ENCODE measurements around the gene AP3S2.

GRCh38 chr15:89802986-89803824 lies 90.6 kb downstream of the AP3S2 start:
- TF ChIP-seq, protein P1, sequence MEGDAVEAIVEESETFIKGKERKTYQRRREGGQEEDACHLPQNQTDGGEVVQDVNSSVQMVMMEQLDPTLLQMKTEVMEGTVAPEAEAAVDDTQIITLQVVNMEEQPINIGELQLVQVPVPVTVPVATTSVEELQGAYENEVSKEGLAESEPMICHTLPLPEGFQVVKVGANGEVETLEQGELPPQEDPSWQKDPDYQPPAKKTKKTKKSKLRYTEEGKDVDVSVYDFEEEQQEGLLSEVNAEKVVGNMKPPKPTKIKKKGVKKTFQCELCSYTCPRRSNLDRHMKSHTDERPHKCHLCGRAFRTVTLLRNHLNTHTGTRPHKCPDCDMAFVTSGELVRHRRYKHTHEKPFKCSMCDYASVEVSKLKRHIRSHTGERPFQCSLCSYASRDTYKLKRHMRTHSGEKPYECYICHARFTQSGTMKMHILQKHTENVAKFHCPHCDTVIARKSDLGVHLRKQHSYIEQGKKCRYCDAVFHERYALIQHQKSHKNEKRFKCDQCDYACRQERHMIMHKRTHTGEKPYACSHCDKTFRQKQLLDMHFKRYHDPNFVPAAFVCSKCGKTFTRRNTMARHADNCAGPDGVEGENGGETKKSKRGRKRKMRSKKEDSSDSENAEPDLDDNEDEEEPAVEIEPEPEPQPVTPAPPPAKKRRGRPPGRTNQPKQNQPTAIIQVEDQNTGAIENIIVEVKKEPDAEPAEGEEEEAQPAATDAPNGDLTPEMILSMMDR (IDR thresholded peaks at IDR 0.05 in 8 of 11, conservative IDR thresholded peaks at IDR 0.05 in 3 of 11), result no peak
- TF ChIP-seq POLR2A (IDR thresholded peaks at IDR 0.05) (no peak), POLR2AphosphoS5 (IDR thresholded peaks at IDR 0.05) (no peak)

All from spleen (tissue), 7 donors.